ENCODE measurements around the gene VPS18.

VPS18 gene

GRCh38 chr15:40922608-40923005, 28.4 kb downstream of the VPS18 start:
- no peak for DNase-seq

- no peak for DNase-seq
These were observed 29.3 kb downstream of the VPS18 start for GRCh38 chr15:40923551-40923950.

GRCh38 chr15:40925495-40925862, 31.2 kb downstream of the VPS18 start:
- peak; percentile 68 to 76 for DNase-seq

- peak; percentile 74 to 84 for DNase-seq
These were observed 31.8 kb downstream of the VPS18 start for GRCh38 chr15:40925863-40926658.

GRCh38 chr15:40926659-40927494, 32.6 kb downstream of the VPS18 start:
- peak in 1 of 2 experiments; percentile 53 for DNase-seq

GRCh38 chr15:40927495-40927872, 33.2 kb downstream of the VPS18 start:
- DNase-seq: peak; percentile 86 to 88

GRCh38 chr15:40927873-40928806, 33.9 kb downstream of the VPS18 start:
- peak; percentile 55 to 74 for DNase-seq

GRCh38 chr15:40928821-40929659, 34.8 kb downstream of the VPS18 start, which contains the start of gene DLL4:
TSS of gene DLL4 (plus strand) at chr15:40929340. CDS start at chr15:40929669, 329 bp downstream.
- peak; percentile 94 for DNase-seq

- DNase-seq: peak; percentile 36 to 59
These were observed 35.6 kb downstream of the VPS18 start for GRCh38 chr15:40929660-40930429.

- peak; percentile 48 to 58 for DNase-seq
These were observed 36.4 kb downstream of the VPS18 start for GRCh38 chr15:40930430-40931299.

GRCh38 chr15:40931300-40932142, 37.3 kb downstream of the VPS18 start:
- no peak for DNase-seq

- no peak for DNase-seq
These were observed 37.9 kb downstream of the VPS18 start for GRCh38 chr15:40932156-40932555.

GRCh38 chr15:40932649-40933516, 38.6 kb downstream of the VPS18 start:
- no peak for DNase-seq

GRCh38 chr15:40933517-40933902, 39.3 kb downstream of the VPS18 start:
- no peak for DNase-seq

GRCh38 chr15:40934457-40934856, 40.2 kb downstream of the VPS18 start:
- no peak for DNase-seq

- no peak for DNase-seq
These were observed 42.0 kb downstream of the VPS18 start for GRCh38 chr15:40936234-40936708.

- no peak for DNase-seq
These were observed 42.7 kb downstream of the VPS18 start for GRCh38 chr15:40936709-40937666.

All from NCI-H524 (cell line).